Measurements from ENCODE around the gene NNAT. TPM values are rescaled to one million over a fixed set of nuclear protein-coding genes. Genes with fewer than 3 reads are reported as not detected.

The NNAT gene
- total RNA-seq, 1 donor from 2014 or later = 87.4 TPM

DNA sequence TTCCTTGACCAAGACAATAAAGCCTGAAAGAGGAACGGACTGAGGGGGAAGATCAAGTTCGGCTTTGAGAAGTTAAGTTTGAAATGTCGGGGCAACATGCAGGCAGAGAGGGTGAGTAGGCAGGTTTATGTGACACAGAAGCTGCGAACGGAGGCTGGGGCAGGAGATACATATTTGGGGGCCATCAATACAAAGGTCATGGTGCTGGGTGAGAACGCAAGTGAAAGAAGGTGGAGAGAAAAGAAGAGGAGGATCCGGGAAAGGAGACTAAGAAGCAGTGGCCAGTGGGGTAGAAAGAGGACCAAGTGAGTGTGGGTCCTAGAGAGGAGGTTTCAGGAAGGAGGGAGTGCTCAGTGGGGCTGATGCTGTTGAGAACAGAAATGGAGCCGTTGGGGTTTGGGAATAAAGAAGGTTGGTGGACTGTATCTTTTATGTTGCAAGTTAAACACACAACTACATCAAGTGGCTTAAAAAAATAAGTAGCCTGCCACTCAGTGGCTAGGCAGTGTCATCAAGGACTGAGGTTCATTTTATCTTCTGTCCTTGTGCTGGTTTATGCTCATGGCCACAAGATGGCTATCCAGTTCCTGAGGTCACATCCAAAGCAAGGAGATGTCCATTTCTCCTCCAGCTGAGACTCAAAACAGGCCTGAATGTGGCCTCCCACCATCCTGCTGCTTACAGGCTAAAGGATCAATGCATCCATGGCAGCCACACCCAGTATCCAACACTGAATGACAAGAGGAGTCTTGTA, 8.3 kb downstream of the NNAT start:
- no peak for DNase-seq (ENCODE audit: low spot score, unreplicated experiment)
- Mint-ChIP-seq H3K27me3 (no peaks in the 10 kb centered on the region), H3K4me3 (ENCODE audit: low read depth) (peak overlapping the region; percentile 88), H3K36me3 (ENCODE audit: insufficient read depth) (no peaks in the 10 kb centered on the region), H3K9me3 (ENCODE audit: low read depth) (no peaks in the 10 kb centered on the region), H3K4me1 (ENCODE audit: low read depth) (peaks cover 34% of the 10 kb centered on the region), H3K27ac (peak overlapping the region; percentile 56)
- TF ChIP-seq, protein P1, sequence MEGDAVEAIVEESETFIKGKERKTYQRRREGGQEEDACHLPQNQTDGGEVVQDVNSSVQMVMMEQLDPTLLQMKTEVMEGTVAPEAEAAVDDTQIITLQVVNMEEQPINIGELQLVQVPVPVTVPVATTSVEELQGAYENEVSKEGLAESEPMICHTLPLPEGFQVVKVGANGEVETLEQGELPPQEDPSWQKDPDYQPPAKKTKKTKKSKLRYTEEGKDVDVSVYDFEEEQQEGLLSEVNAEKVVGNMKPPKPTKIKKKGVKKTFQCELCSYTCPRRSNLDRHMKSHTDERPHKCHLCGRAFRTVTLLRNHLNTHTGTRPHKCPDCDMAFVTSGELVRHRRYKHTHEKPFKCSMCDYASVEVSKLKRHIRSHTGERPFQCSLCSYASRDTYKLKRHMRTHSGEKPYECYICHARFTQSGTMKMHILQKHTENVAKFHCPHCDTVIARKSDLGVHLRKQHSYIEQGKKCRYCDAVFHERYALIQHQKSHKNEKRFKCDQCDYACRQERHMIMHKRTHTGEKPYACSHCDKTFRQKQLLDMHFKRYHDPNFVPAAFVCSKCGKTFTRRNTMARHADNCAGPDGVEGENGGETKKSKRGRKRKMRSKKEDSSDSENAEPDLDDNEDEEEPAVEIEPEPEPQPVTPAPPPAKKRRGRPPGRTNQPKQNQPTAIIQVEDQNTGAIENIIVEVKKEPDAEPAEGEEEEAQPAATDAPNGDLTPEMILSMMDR (IDR thresholded peaks at IDR 0.05; ENCODE audit: unreplicated experiment) = no peak

DNA sequence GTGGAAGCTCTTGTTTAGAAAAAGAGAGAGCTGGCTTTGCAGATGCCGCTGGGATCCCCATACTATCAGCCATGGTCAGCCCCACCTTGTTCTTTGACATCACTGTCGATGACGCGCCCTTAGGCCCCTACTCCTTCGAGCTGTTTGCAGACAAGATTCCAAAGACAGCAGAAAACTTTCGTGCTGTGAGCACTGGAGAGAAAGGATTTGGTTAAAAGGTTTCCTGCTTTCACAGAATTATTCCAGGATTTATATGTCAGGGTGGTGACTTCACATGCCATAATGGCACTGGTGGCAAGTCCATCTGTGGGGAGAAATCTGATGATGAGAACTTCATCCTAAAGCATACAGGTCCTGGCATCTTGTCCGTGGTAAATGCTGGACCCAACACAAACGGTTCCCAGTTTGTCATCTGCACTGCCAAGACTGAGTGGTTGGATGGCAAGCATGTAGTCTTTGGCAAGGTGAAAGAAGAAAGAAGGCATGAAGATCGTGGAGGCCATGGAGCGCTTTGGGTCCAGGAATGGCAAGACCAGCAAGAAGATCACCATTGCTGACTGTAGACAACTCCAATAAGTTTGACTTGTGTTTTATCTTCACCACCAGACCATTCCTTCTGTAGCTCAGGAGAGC, 9.0 kb downstream of the NNAT start:
- Mint-ChIP-seq H3K4me1 (ENCODE audit: low read depth) (peaks cover 27% of the 10 kb centered on the region), H3K36me3 (ENCODE audit: insufficient read depth) (no peaks in the 10 kb centered on the region), H3K27ac (no peak overlapping the region), H3K9me3 (ENCODE audit: low read depth) (no peaks in the 10 kb centered on the region), H3K4me3 (ENCODE audit: low read depth) (no peak overlapping the region), H3K27me3 (no peaks in the 10 kb centered on the region)
- TF ChIP-seq, protein P1 (IDR thresholded peaks at IDR 0.05; ENCODE audit: unreplicated experiment) = no peak
- DNase-seq (ENCODE audit: low spot score, unreplicated experiment) = no peak

DNA sequence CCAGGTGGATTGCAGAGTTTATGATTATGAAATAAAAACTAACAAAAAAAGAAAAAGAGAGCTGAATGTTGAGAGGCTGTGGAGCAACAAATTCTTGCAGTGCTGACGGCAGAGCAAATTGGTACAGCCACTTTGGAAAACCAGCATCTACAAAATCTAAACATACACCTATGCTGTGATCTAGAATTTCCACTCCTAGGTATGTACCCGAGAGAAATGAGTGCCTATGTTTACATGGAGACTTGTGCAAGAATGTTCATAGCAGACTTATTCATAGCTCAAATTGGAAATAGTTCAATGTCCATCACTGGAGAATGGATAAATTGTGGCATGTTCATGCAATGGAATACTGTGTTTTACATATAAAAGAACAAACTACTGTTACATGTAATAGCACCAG, 9.6 kb downstream of the NNAT start:
- H3K9me3 Mint-ChIP-seq (ENCODE audit: low read depth) = no peaks in the 10 kb centered on the region
- peaks cover 21% of the 10 kb centered on the region for H3K4me1 Mint-ChIP-seq (ENCODE audit: low read depth)
- H3K27ac Mint-ChIP-seq = no peak overlapping the region
- no peaks in the 10 kb centered on the region for H3K36me3 Mint-ChIP-seq (ENCODE audit: insufficient read depth)
- DNase-seq (ENCODE audit: low spot score, unreplicated experiment) = no peak
- no peak overlapping the region for H3K4me3 Mint-ChIP-seq (ENCODE audit: low read depth)
- TF ChIP-seq, protein P1 (IDR thresholded peaks at IDR 0.05; ENCODE audit: unreplicated experiment) = no peak
- no peaks in the 10 kb centered on the region for H3K27me3 Mint-ChIP-seq

DNA sequence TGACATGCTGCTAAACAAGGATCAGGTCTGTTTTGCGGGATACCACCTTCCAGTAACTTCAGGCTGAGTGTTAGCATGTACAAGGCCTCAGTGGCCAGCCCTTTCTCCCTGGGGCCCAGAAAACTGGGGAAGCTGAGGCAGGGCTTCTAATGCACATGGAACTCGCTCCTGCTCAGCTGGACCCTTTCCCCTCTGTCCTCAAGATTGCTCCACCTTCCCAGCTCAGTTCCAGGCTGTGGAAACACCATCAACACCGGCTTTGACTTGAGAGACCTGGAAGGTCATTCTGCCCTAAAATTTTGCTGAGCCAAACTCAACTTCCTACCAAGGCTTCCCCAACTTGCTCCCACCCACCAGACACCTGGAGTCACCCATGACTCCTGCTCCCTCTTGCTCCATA, 10.8 kb downstream of the NNAT start:
- no peaks in the 10 kb centered on the region for H3K9me3 Mint-ChIP-seq (ENCODE audit: low read depth)
- no peaks in the 10 kb centered on the region for H3K27me3 Mint-ChIP-seq

DNA sequence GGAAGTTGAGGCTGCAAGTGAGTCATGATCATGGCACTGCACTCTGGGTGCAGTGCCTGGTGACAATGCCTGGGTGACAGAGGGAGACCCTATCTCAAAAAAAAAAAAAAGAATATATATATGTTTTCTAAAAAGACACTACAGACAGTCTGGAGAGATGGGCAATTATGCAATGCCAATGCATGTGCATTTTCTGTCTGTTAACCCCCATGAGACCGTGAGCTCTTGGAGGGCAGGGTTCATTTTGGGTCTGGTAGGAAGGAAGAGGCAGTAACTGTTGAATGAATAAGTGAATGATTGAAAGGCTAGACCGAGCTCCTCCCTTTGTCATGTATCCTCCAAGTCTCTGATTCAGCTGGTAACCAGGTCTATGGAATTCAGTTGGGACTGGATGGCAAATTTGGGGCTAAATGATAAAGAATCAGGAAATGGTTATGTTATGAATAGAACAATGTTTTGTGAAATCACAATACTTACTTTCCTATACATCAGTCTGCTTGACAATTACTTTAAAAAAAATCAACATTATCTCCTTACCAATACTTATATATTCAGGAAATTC, 12.2 kb downstream of the NNAT start:
- H3K27ac Mint-ChIP-seq = no peak overlapping the region

More for the DNA sequence above, 10.8 kb downstream of the NNAT start:
- Mint-ChIP-seq H3K4me3 (ENCODE audit: low read depth) (no peak overlapping the region), H3K27ac (no peak overlapping the region), H3K36me3 (ENCODE audit: insufficient read depth) (no peaks in the 10 kb centered on the region), H3K4me1 (ENCODE audit: low read depth) (peaks cover 13% of the 10 kb centered on the region)
- no peak for DNase-seq (ENCODE audit: low spot score, unreplicated experiment)
- TF ChIP-seq, protein P1 (IDR thresholded peaks at IDR 0.05; ENCODE audit: unreplicated experiment) = no peak

More for the DNA sequence above, 12.2 kb downstream of the NNAT start:
- Mint-ChIP-seq H3K36me3 (ENCODE audit: insufficient read depth) (no peaks in the 10 kb centered on the region), H3K4me3 (ENCODE audit: low read depth) (no peak overlapping the region), H3K9me3 (ENCODE audit: low read depth) (no peaks in the 10 kb centered on the region), H3K27me3 (no peaks in the 10 kb centered on the region), H3K4me1 (ENCODE audit: low read depth) (peaks cover 9% of the 10 kb centered on the region)
- no peak for DNase-seq (ENCODE audit: low spot score, unreplicated experiment)
- TF ChIP-seq, protein P1 (IDR thresholded peaks at IDR 0.05; ENCODE audit: unreplicated experiment) = no peak

All from progenitor cell of endocrine pancreas (in vitro differentiated cells).